Spleen (tissue), 11 donors: Measurements from ENCODE around the gene PPP1R9B. TPM values are rescaled to one million over a fixed set of nuclear protein-coding genes. Genes with fewer than 3 reads are reported as not detected.

Experiments
- DNase-seq: peaks from one replicate; pipeline ENCODE4 v3.0.0-alpha.2; 2020
- H3K27ac ChIP-seq, 8 donors: fragments of 200-600 bp; sonication (generic) in 7 of 8; 1 replicate in 4 of 8; 2 replicates in 4 of 8; pipeline versions ENCODE4 v1.5.0 to v1.8.0; 2016 to 2021; ENCODE audit warnings: inconsistent platforms in 4 of 8, mild to moderate bottlenecking in 4 of 8, moderate library complexity in 1 of 8
- H3K27me3 ChIP-seq, 7 donors: fragments of 200-600 bp; sonication (generic) in 6 of 7; replicated peaks in 1 of 7; 1 replicate in 4 of 7; 2 replicates in 3 of 7; pipeline versions ENCODE4 v1.5.0 to v1.8.0; 2016 to 2021; ENCODE audit warnings: inconsistent platforms in 3 of 7, mild to moderate bottlenecking in 1 of 7
- H3K36me3 ChIP-seq, 6 donors: fragments of 200-600 bp; sonication (generic) in 5 of 6; 1 replicate in 4 of 6; 2 replicates in 2 of 6; pipeline versions ENCODE4 v1.5.0 to v1.8.0; 2016 to 2021; ENCODE audit warnings: inconsistent platforms in 2 of 6
- H3K4me1 ChIP-seq, 6 donors: fragments of 200-600 bp; sonication (generic) in 5 of 6; 1 replicate in 3 of 6; 2 replicates in 3 of 6; pipeline versions ENCODE4 v1.5.0 to v1.8.0; 2016 to 2021; ENCODE audit warnings: inconsistent platforms in 3 of 6
- H3K4me3 ChIP-seq, 8 donors: fragments of 200-600 bp; sonication (generic) in 7 of 8; 1 replicate in 4 of 8; 2 replicates in 4 of 8; pipeline versions ENCODE4 v1.5.0 to v1.8.0; 2016 to 2021; ENCODE audit warnings: inconsistent platforms in 4 of 8, mild to moderate bottlenecking in 4 of 8, moderate library complexity in 2 of 8
- H3K9me3 ChIP-seq, 8 donors: fragments of 200-600 bp; sonication (generic) in 7 of 8; 1 replicate in 4 of 8; 2 replicates in 4 of 8; pipeline versions ENCODE4 v1.5.0 to v1.8.0; 2016 to 2021; ENCODE audit warnings: inconsistent platforms in 4 of 8
- CTCF ChIP-seq, 11 experiments: fragments of 200-600 bp in 7 of 11; fragments of 450-650 bp in 4 of 11; sonication (generic) in 4 of 11; IDR thresholded peaks in 8 of 11; conservative IDR thresholded peaks in 3 of 11; 1 replicate in 7 of 11; 2 replicates in 4 of 11; pipeline versions ENCODE4 v1.4.0 to v1.8.0; 2016 to 2021; ENCODE audit warnings: antibody characterized with exemption in 11 of 11, inconsistent platforms in 4 of 11, mild to moderate bottlenecking in 1 of 11
- POLR2A ChIP-seq, 3 donors: fragments of 450-650 bp; IDR thresholded peaks; one replicate each; pipeline ENCODE4 v1.5.1; 2017; ENCODE audit warnings: antibody characterized with exemption in 3 of 3, mild to moderate bottlenecking in 1 of 3
- POLR2AphosphoS5 ChIP-seq, 3 donors: sonication (generic); formaldehyde crosslinking; IDR thresholded peaks; one replicate each; pipeline ENCODE4 v1.5.1; 2017; ENCODE audit warnings: antibody characterized with exemption in 3 of 3
- WGBS, 5 donors: extraction: QIAGEN DNeasy Blood & Tissue Kit in 3 of 5; methylation state at CpG; one replicate each; pipeline versions ENCODE4 v1.1.5 to v1.1.7; 2013 to 2018; 5-methylcytosine and 5-hydroxymethylcytosine counted together
- intact Hi-C: fragments of 100-400 bp; cut with DNase I; formaldehyde crosslinking; loops from one replicate; pipeline ENCODE4 v1.15.0; 2023; ENCODE audit warnings: low total_unique reads
- polyA plus RNA-seq, 3 donors: library from polyadenylated mRNA; stranded (reverse); fragments of 200-250 nt; gene quantifications; one replicate each; pipeline ENCODE4 v1.2.1, GENCODE V29; 2013
- total RNA-seq, 7 donors: library from RNA; depleted of rRNA in 3 of 7; stranded (reverse); fragments of >200 nt in 3 of 7; fragmentation: NEBNext Ultra II Directional in 4 of 7; extraction: Animal tissue kit (Norgen Biotek cat#: 25700) in 4 of 7; gene quantifications; one replicate each; pipeline versions ENCODE4 v1.1.0 to v1.2.1, GENCODE V29; 2016 to 2021
- donor health status: healthy with polysubstance abuse.
- donor health status: DM: no; HTN: no; CAD: no; lungs with moderate emphysema.
- donor health status: DM: no; HTN: no; CAD: no.
- donor health status: Bipolar disorder and iron deficiency.
- donor health status: healthy.
- donor health status: DM: no; HTN: no; CAD: no.
- donor health status: DM: yes; HTN: yes; CAD: no.

The PPP1R9B gene
- total and polyA plus RNA-seq, 10 donors: 30.0 to 136 (median 86.2) TPM

GRCh38 chr17:50170662-50171370 is 20.3 kb upstream of the PPP1R9B start:
- 80 to 92% (median 86%) methylated on average over 10 of the region's 10 CpGs for WGBS, 5 donors
- Histone ChIP-seq H3K4me1 (peaks cover 0 to 24% (median 8%) of the 10 kb centered on the region in 6 donors), H3K4me3 (no peak overlapping the region), H3K36me3 (no peaks in the 10 kb centered on the region), H3K27ac (no peak overlapping the region), H3K9me3 (no peaks in the 10 kb centered on the region), H3K27me3 (peaks cover 0 to 7% (median 0%) of the 10 kb centered on the region in 7 donors)
- DNase-seq: no peak
- intact Hi-C loops: no loop called here
- TF ChIP-seq POLR2AphosphoS5 (IDR thresholded peaks at IDR 0.05) (no peak), CTCF (IDR thresholded peaks at IDR 0.05 in 8 of 11, conservative IDR thresholded peaks at IDR 0.05 in 3 of 11) (no peak), POLR2A (IDR thresholded peaks at IDR 0.05) (no peak)

GRCh38 chr17:50169881-50170459 is 19.5 kb upstream of the PPP1R9B start:
- Histone ChIP-seq H3K9me3 (no peaks in the 10 kb centered on the region), H3K4me3 (no peak overlapping the region), H3K36me3 (no peaks in the 10 kb centered on the region), H3K27ac (peak overlapping the region in 1 of 8 donors; percentile 47), H3K27me3 (peaks cover 0 to 7% (median 0%) of the 10 kb centered on the region in 7 donors), H3K4me1 (peaks cover 0 to 24% (median 8%) of the 10 kb centered on the region in 6 donors)
- intact Hi-C loops: no loop called here
- WGBS, 5 donors: 89 to 92% (median 90%) methylated on average over 4 to 9 of the region's 9 CpGs
- TF ChIP-seq POLR2A (IDR thresholded peaks at IDR 0.05): no peak
- no peak for TF ChIP-seq CTCF (IDR thresholded peaks at IDR 0.05 in 8 of 11, conservative IDR thresholded peaks at IDR 0.05 in 3 of 11)
- no peak for TF ChIP-seq POLR2AphosphoS5 (IDR thresholded peaks at IDR 0.05)
- peak; percentile 71 for DNase-seq

GRCh38 chr17:50169121-50169764 is 18.8 kb upstream of the PPP1R9B start:
- Histone ChIP-seq H3K4me3 (peak overlapping the region in 1 of 8 donors; percentile 44), H3K27me3 (peaks cover 0 to 7% (median 0%) of the 10 kb centered on the region in 7 donors), H3K36me3 (no peaks in the 10 kb centered on the region), H3K4me1 (peaks cover 0 to 28% (median 11%) of the 10 kb centered on the region in 6 donors), H3K9me3 (no peaks in the 10 kb centered on the region), H3K27ac (peak overlapping the region in 4 of 8 donors; percentile 4 to 47 (median 22))
- TF ChIP-seq POLR2A (IDR thresholded peaks at IDR 0.05) (no peak), CTCF (IDR thresholded peaks at IDR 0.05 in 8 of 11, conservative IDR thresholded peaks at IDR 0.05 in 3 of 11) (peak in 10 of 11 experiments; percentile 12 to 99 (median 74))
- WGBS, 5 donors: 25 to 37% (median 26%) methylated on average over 14 of the region's 14 CpGs
- DNase-seq: peak; percentile 89
- intact Hi-C loops: no loop called here

- Histone ChIP-seq H3K27me3 (peaks cover 0 to 7% (median 0%) of the 10 kb centered on the region in 7 donors), H3K4me3 (no peak overlapping the region), H3K36me3 (no peaks in the 10 kb centered on the region), H3K27ac (no peak overlapping the region), H3K9me3 (no peaks in the 10 kb centered on the region), H3K4me1 (peaks cover 0 to 30% (median 20%) of the 10 kb centered on the region in 6 donors)
- DNase-seq: peak; percentile 73
- 65 to 76% (median 70%) methylated on average over 11 to 13 of the region's 13 CpGs for WGBS, 5 donors
- TF ChIP-seq POLR2A (IDR thresholded peaks at IDR 0.05) (no peak), CTCF (IDR thresholded peaks at IDR 0.05 in 8 of 11, conservative IDR thresholded peaks at IDR 0.05 in 3 of 11) (no peak), POLR2AphosphoS5 (IDR thresholded peaks at IDR 0.05) (no peak)
- intact Hi-C loops: no loop called here
Measured at GRCh38 chr17:50168319-50168718, 17.8 kb upstream of the PPP1R9B start.
